CD8-positive, alpha-beta memory T cell (primary cell): Measurements from ENCODE around the gene TOMM7. TPM values are rescaled to one million over a fixed set of nuclear protein-coding genes. Genes with fewer than 3 reads are reported as not detected.
"Not testable (repeated sequence)": the region's sequence is repeated elsewhere in the genome, so short reads cannot be mapped to it uniquely, and the experiment has no call there.

Source experiments
- CTCF ChIA-PET: fragments of 350-600 bp; sonication (Branson Sonifier 250); formaldehyde crosslinking; loops from one replicate; lab custom pipeline; 2021; ENCODE audit warnings: antibody characterized with exemption; lab: Charles Lee
- POLR2A ChIA-PET: fragments of 350-600 bp; sonication (Branson Sonifier 250); formaldehyde crosslinking; loops from one replicate; lab custom pipeline; 2021; ENCODE audit warnings: antibody characterized with exemption; lab: Charles Lee
- DNase-seq, 5 donors: peaks; one replicate each; pipeline versions ENCODE4 v3.0.0 to v3.0.0-alpha.2; 2020 to 2022; ENCODE audit warnings: mixed read lengths in 1 of 5
- H3K27ac ChIP-seq: one replicate; pipeline ENCODE4 v1.7.0; 2013; ENCODE audit warnings: low read depth, mild to moderate bottlenecking, low read length, moderate library complexity
- H3K27me3 ChIP-seq: 2 replicates; pipeline ENCODE4 v1.7.0; 2013; ENCODE audit warnings: low read length, mild to moderate bottlenecking; ENCODE audit not compliant: insufficient read depth, poor library complexity, severe bottlenecking
- H3K36me3 ChIP-seq: 2 replicates; pipeline ENCODE4 v1.7.0; 2013; ENCODE audit warnings: mild to moderate bottlenecking, low read length, moderate library complexity; ENCODE audit not compliant: insufficient read depth
- H3K4me1 ChIP-seq: 2 replicates; pipeline ENCODE4 v1.7.0; 2013; ENCODE audit warnings: mild to moderate bottlenecking, low read length, moderate library complexity; ENCODE audit not compliant: insufficient read depth
- H3K4me3 ChIP-seq: 2 replicates; pipeline ENCODE4 v1.7.0; 2013; ENCODE audit warnings: mild to moderate bottlenecking, low read length
- H3K9me3 ChIP-seq: 2 replicates; pipeline ENCODE4 v1.7.0; 2013; ENCODE audit warnings: mild to moderate bottlenecking, low read length
- H3K27ac Mint-ChIP-seq, 8 donors: one replicate each; pipeline ENCODE4 v1.8.0; 2020 to 2021; ENCODE audit warnings: mixed read lengths in 8 of 8, mild to moderate bottlenecking in 6 of 8, inconsistent platforms in 3 of 8, moderate library complexity in 3 of 8
- H3K27me3 Mint-ChIP-seq, 2 donors: one replicate each; pipeline ENCODE4 v1.8.0; 2020 to 2021; ENCODE audit warnings: mixed read lengths in 2 of 2, mild to moderate bottlenecking in 1 of 2, moderate library complexity in 1 of 2
- H3K36me3 Mint-ChIP-seq, 3 donors: one replicate each; pipeline ENCODE4 v1.8.0; 2020 to 2021; ENCODE audit warnings: mixed read lengths in 3 of 3, inconsistent platforms in 1 of 3, mild to moderate bottlenecking in 1 of 3
- H3K4me1 Mint-ChIP-seq, 3 donors: one replicate each; pipeline ENCODE4 v1.8.0; 2020 to 2021; ENCODE audit warnings: mixed read lengths in 3 of 3, inconsistent platforms in 1 of 3, mild to moderate bottlenecking in 1 of 3
- H3K4me3 Mint-ChIP-seq, 7 donors: one replicate each; pipeline ENCODE4 v1.8.0; 2020 to 2021; ENCODE audit warnings: mixed read lengths in 7 of 7, mild to moderate bottlenecking in 6 of 7, moderate library complexity in 4 of 7, inconsistent platforms in 2 of 7
- H3K9me3 Mint-ChIP-seq, 5 donors: one replicate each; pipeline ENCODE4 v1.8.0; 2020 to 2022; ENCODE audit warnings: mixed read lengths in 5 of 5, mild to moderate bottlenecking in 3 of 5, moderate library complexity in 2 of 5, inconsistent platforms in 1 of 5
- polyA plus RNA-seq: library from polyadenylated mRNA; unstranded; fragments of 300-500 nt; fragmentation: Illumina TruSeq; gene quantifications from one replicate; pipeline ENCODE4 v1.2.3, GENCODE V29; 2021
- total RNA-seq, 2 experiments: library from RNA; stranded (reverse); gene quantifications; one replicate each; pipeline ENCODE4 v1.2.3, GENCODE V29; 2021

TOMM7 gene
- total and polyA plus RNA-seq, 3 experiments from 2014 or later, result 299 to 409 (median 318) TPM

DNA sequence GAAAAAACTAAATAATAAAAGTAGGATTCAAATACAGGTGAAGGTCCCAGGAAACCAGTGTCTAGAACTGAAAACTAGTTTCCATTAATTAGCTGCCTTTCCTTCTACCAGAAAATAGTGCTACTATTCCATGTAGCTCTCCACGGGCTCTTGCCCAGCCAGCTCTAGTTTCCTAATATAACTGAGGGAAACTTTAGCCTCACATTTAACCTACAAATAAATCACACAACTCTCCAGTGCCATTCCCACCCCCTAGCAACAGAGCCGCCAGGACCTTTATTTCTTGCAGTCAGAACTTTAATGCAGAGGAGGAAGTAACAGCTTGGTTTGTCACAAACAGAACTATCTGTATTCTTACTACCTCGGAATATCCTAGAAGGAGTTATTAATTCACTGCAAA, 10.3 kb downstream of the TOMM7 start:
- peaks cover 8% of the 10 kb centered on the region for H3K4me1 ChIP-seq
- H3K36me3 ChIP-seq, result peaks cover 9% of the 10 kb centered on the region
- CTCF ChIA-PET, result no interaction called here

DNA sequence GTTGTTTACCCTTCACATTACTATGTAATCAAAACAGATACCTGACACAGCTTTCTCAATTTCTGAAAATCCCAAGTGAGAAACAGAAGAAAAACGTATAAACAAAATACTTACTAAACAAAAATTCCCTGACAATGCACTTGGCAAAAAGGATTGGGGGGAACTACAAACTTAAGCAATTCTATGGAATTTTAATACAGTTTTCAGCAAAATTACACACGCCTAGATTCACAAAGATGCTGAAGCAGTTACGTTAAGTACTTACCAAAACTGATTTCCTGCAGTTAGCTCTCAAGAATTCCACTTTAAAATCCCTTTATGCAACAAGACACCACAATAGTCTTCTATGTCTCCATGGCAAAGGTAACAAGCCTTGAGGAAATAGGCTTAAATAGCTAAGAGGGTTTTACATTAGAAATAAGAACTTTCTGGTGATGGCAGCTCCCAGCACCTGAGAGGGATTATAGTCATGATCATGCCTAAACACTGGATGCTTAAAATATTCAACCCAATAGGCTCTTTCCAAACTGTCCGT, 10.8 kb downstream of the TOMM7 start:
- Mint-ChIP-seq H3K27me3 (no peaks in the 10 kb centered on the region), H3K9me3 (no peaks in the 10 kb centered on the region), H3K27ac (peak overlapping the region in 1 of 8 donors; percentile 7), H3K36me3 (peaks cover 4 to 55% (median 4%) of the 10 kb centered on the region in 3 donors), H3K4me3 (no peak overlapping the region), H3K4me1 (peaks cover 18 to 32% (median 22%) of the 10 kb centered on the region in 3 donors)
- H3K27ac ChIP-seq, result no peak overlapping the region
- no peaks in the 10 kb centered on the region for H3K9me3 ChIP-seq
- H3K27me3 ChIP-seq, result no peaks in the 10 kb centered on the region
- POLR2A ChIA-PET, result interaction anchor here (0.6 kb wide), 1 partner anchor 294 kb away, joined by 10 read pairs; the partner anchor contains the start of gene KLHL7
- H3K4me1 ChIP-seq, result peaks cover 3% of the 10 kb centered on the region
- no peak for DNase-seq
- H3K4me3 ChIP-seq, result no peak overlapping the region
- CTCF ChIA-PET, result no interaction called here
- H3K36me3 ChIP-seq, result peaks cover 7% of the 10 kb centered on the region

More for the DNA sequence above, 10.3 kb downstream of the TOMM7 start:
- no peak for DNase-seq
- no peaks in the 10 kb centered on the region for H3K27me3 ChIP-seq
- Mint-ChIP-seq H3K36me3 (peaks cover 4 to 59% (median 4%) of the 10 kb centered on the region in 3 donors), H3K9me3 (no peaks in the 10 kb centered on the region), H3K27ac (peak overlapping the region in 1 of 8 donors; percentile 64), H3K4me1 (peaks cover 21 to 37% (median 25%) of the 10 kb centered on the region in 3 donors), H3K27me3 (no peaks in the 10 kb centered on the region), H3K4me3 (no peak overlapping the region)
- no peak overlapping the region for H3K27ac ChIP-seq
- no peak overlapping the region for H3K4me3 ChIP-seq
- H3K9me3 ChIP-seq, result no peaks in the 10 kb centered on the region
- POLR2A ChIA-PET, result interaction anchor here (0.6 kb wide), 1 partner anchor 293 kb away, joined by 10 read pairs; the partner anchor contains the start of gene KLHL7

DNA sequence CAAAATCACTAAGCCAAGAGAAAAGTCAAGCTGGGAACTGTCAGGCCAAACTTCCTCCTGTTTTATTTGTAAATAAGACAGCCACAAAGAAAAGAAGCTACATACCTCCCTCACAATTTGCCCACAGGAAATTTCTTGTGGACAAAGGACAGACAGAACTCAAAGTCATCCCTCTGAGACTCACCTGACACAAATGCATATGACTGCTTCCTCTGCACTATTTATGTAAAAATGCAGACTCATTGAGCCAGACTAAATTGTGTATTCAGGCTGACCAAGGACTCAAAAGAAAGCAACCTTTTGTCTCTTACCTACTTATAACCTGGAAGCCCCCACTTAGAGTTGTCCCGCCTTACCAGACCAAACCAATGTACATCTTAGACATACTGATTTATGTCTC, 11.8 kb downstream of the TOMM7 start:
- Histone ChIP-seq H3K27ac (no peak overlapping the region), H3K27me3 (no peaks in the 10 kb centered on the region), H3K4me1 (no peaks in the 10 kb centered on the region), H3K36me3 (peaks cover 4% of the 10 kb centered on the region), H3K9me3 (no peaks in the 10 kb centered on the region), H3K4me3 (no peak overlapping the region)
- Mint-ChIP-seq H3K27me3 (no peaks in the 10 kb centered on the region), H3K4me1 (peaks cover 12 to 23% (median 12%) of the 10 kb centered on the region in 3 donors), H3K4me3 (no peak overlapping the region), H3K9me3 (no peaks in the 10 kb centered on the region), H3K36me3 (peaks cover 4 to 46% (median 4%) of the 10 kb centered on the region in 3 donors), H3K27ac (peak overlapping the region in 5 of 8 donors; percentile 9 to 68 (median 36))
- POLR2A ChIA-PET, result no interaction called here
- CTCF ChIA-PET, result interaction anchor here (0.6 kb wide), 1 partner anchor 43 kb away, joined by 3 read pairs; no protein-coding TSS in a partner anchor
- DNase-seq, result no peak

DNA sequence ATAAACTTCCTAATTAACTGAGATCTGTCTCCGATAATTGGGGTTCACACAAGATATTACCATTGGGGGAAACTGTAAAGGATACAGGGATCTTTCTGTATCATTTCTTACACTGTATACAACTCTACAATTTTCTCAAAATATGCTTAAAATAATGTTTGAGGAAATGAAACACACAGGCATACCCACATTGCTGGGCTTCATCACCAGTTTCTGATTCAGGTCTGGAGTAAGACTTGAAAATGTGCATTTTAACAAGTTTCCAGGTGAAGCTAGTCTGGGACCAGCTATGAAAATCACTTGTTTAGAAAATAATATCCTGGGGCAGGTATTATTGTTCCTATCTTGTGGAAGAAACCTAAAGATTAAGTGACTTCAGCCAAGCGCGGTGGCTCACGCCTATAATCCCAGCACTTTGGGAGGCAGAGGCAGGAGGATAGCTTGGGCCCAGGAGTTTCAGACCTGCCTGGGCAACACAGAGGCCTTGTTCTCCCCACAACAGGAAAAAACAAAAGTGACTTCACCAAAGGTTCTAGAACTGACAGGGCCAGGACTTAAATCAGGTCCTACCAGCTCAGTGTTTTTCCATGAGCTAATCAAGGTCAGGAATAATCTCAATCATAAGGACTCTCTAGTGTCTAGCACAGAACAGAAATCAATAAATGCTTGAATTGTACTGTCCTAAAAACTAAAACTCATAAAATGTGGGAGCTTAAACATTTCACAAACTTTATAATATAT, 12.6 kb downstream of the TOMM7 start:
- Mint-ChIP-seq H3K4me3 (no peak overlapping the region), H3K36me3 (peaks cover 4 to 39% (median 4%) of the 10 kb centered on the region in 3 donors), H3K27ac (peak overlapping the region in 4 of 8 donors; percentile 40 to 61 (median 46)), H3K27me3 (no peaks in the 10 kb centered on the region), H3K4me1 (peaks cover 4 to 16% (median 8%) of the 10 kb centered on the region in 3 donors), H3K9me3 (no peaks in the 10 kb centered on the region)
- Histone ChIP-seq H3K36me3 (peaks cover 4% of the 10 kb centered on the region), H3K9me3 (no peaks in the 10 kb centered on the region), H3K27me3 (no peaks in the 10 kb centered on the region), H3K4me3 (no peak overlapping the region), H3K27ac (no peak overlapping the region), H3K4me1 (no peaks in the 10 kb centered on the region)
- ChIA-PET POLR2A (no interaction called here), CTCF (interaction anchor here (0.6 kb wide), 1 partner anchor 44 kb away, joined by 3 read pairs; no protein-coding TSS in a partner anchor)
- no peak for DNase-seq

DNA sequence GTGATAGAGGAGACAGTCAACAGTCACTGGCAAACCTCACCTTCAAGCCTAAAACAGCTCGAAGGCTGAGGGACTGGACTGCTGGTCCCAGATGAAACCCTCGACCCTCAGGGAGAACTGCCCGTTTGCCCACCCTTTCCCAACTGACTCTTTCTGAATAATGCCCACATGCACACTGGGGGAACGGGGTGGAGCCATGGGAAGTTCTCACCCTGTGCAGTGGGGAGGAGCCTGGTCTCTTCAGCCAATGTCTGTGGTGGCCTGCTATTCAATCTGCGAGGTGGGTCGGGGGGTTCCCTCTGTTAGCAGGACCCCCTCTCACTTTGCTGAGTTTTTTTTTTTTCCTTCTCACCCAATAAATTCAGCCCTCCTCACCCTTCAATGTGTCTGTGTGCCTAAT, 14.5 kb downstream of the TOMM7 start:
- H3K4me1 ChIP-seq, result no peaks in the 10 kb centered on the region
- ChIA-PET POLR2A (interaction anchor here (0.6 kb wide), 1 partner anchor 731 kb away, joined by 3 read pairs; no protein-coding TSS in a partner anchor), CTCF (no interaction called here)
- Mint-ChIP-seq H3K4me1 (peaks cover 0 to 3% (median 0%) of the 10 kb centered on the region in 3 donors), H3K9me3 (no peaks in the 10 kb centered on the region), H3K4me3 (no peak overlapping the region), H3K27me3 (peaks cover 4 to 5% of the 10 kb centered on the region in 2 donors), H3K36me3 (peaks cover 3 to 24% (median 4%) of the 10 kb centered on the region in 3 donors), H3K27ac (no peak overlapping the region)
- DNase-seq, result no peak
- peaks cover 4% of the 10 kb centered on the region for H3K36me3 ChIP-seq
- no peak overlapping the region for H3K4me3 ChIP-seq
- H3K27me3 ChIP-seq, result no peaks in the 10 kb centered on the region
- H3K27ac ChIP-seq, result no peak overlapping the region
- no peaks in the 10 kb centered on the region for H3K9me3 ChIP-seq

DNA sequence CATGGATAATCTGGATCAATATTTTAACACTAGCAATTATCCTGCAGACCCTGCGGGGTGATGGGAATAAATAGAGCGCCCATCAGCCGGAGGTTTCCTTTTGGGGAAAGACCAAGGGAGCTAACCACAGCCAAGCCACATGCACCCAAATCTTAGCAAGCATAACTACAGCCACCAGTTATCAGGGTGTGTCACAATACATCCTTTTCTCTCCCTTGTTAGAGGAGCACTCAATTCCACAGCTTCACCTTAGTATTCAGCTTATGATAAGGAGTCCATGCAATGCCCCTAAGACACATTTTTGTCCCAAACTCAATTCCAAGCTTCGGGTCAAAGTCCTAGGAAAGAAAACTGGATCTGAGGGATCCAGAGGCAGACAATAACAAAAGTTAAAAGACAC, 15.9 kb downstream of the TOMM7 start:
- Histone ChIP-seq H3K27me3 (no peaks in the 10 kb centered on the region), H3K4me1 (no peaks in the 10 kb centered on the region), H3K4me3 (no peak overlapping the region), H3K9me3 (no peaks in the 10 kb centered on the region), H3K27ac (no peak overlapping the region), H3K36me3 (no peaks in the 10 kb centered on the region)
- Mint-ChIP-seq H3K4me3 (no peak overlapping the region), H3K4me1 (no peaks in the 10 kb centered on the region), H3K36me3 (peaks cover 0 to 10% (median 0%) of the 10 kb centered on the region in 3 donors), H3K27ac (no peak overlapping the region), H3K9me3 (no peaks in the 10 kb centered on the region), H3K27me3 (peaks cover 4 to 13% of the 10 kb centered on the region in 2 donors)
- CTCF ChIA-PET, result no interaction called here
- DNase-seq, result no peak
- POLR2A ChIA-PET, result no interaction called here

DNA sequence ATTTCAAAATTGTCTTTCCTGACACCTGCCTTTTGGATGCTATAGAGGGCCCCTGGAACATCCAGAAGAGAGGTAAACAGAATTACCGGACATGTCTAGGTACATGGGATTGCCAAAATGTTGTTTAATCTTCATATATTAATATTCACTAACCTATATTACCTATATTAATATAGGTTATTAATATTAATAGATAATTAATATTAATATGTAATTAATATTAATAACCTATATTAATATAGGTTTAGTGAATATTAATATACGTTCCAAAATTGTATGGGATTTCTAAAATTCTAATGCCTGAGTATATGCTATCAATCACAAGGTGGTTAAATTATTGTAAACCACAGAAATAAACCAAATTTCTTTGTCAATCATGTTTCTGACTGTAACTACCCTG, 17.4 kb downstream of the TOMM7 start:
- Histone ChIP-seq H3K27ac (no peak overlapping the region), H3K4me3 (no peak overlapping the region), H3K27me3 (no peaks in the 10 kb centered on the region), H3K9me3 (no peaks in the 10 kb centered on the region), H3K4me1 (no peaks in the 10 kb centered on the region), H3K36me3 (no peaks in the 10 kb centered on the region)
- H3K4me1 Mint-ChIP-seq, result no peaks in the 10 kb centered on the region
- ChIA-PET POLR2A (no interaction called here), CTCF (no interaction called here)
- no peak overlapping the region for H3K4me3 Mint-ChIP-seq
- peaks cover 4 to 13% of the 10 kb centered on the region in 2 donors for H3K27me3 Mint-ChIP-seq
- H3K36me3 Mint-ChIP-seq, result no peaks in the 10 kb centered on the region
- no peak for DNase-seq
- H3K27ac Mint-ChIP-seq, result no peak overlapping the region
- no peaks in the 10 kb centered on the region for H3K9me3 Mint-ChIP-seq

DNA sequence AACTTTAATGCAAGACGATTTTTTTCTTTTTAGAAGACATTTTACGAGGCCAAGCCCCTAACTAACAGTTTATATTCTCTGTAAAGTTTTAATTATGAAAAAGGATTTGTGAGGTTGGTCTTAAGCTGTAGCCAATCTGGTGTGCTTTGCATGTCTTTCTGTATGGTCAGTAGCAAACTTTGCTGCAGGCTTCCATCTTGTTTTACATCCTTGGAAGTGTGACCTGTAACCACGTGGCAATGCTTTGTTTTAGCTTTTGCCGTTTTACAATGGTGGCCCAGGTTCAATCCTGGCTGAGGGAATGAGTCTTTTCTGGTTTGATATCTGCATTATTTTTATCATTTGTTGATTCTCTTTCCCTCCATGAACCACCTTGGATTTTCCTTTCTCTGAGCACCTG, 19.8 kb downstream of the TOMM7 start:
- H3K4me1 ChIP-seq, H3K4me3 ChIP-seq, H3K4me3 Mint-ChIP-seq, H3K4me1 Mint-ChIP-seq, H3K27ac Mint-ChIP-seq, DNase-seq, H3K9me3 Mint-ChIP-seq, H3K27ac ChIP-seq, POLR2A ChIA-PET, H3K36me3 Mint-ChIP-seq, H3K9me3 ChIP-seq, H3K27me3 ChIP-seq, H3K36me3 ChIP-seq, CTCF ChIA-PET: not testable (repeated sequence)
- peaks cover 8 to 13% of the 10 kb centered on the region in 2 donors for H3K27me3 Mint-ChIP-seq
